ENCODE measurements around the gene PFKFB3. TPM values are rescaled to one million over a fixed set of nuclear protein-coding genes. Genes with fewer than 3 reads are reported as not detected.

The PFKFB3 gene
- total RNA-seq, 1 experiment from 2014 or later, result 36.8 TPM

GRCh38 chr10:6233725-6234277 lies 31.1 kb downstream of the PFKFB3 start:
- no peak overlapping the region for H2AK5ac ChIP-seq (ENCODE audit: insufficient read length, low read length)
- no peak overlapping the region for H3K18ac ChIP-seq (ENCODE audit: insufficient read length, low read depth, low read length)
- no peaks in the 10 kb centered on the region for H3K27me3 ChIP-seq (ENCODE audit: insufficient read depth, low read length)
- H3K23me2 ChIP-seq (ENCODE audit: insufficient read length, low read depth, low read length, poor library complexity, severe bottlenecking), result peaks cover 3% of the 10 kb centered on the region
- no peak overlapping the region for H3T11ph ChIP-seq (ENCODE audit: low read length)
- H3K27ac ChIP-seq (ENCODE audit: insufficient read length, low read depth, low read length), result no peak overlapping the region
- no peak overlapping the region for H4K8ac ChIP-seq (replicated peaks; ENCODE audit: insufficient read length, low read depth, low read length)
- TF ChIP-seq CTCF (conservative IDR thresholded peaks at IDR 0.05), result no peak
- H3K9me3 ChIP-seq (ENCODE audit: control insufficient read depth, low read depth, low read length), result no peaks in the 10 kb centered on the region
- Mint-ChIP-seq H3K9me3 (no peaks in the 10 kb centered on the region), H3K4me1 (no peaks in the 10 kb centered on the region; a peak in 1 of 4 replicates), H3K4me3 (no peak overlapping the region), H3K27ac (peak overlapping the region in 2 of 3 experiments; percentile 15 to 87; a peak in 2 of 7 replicates), H3K36me3 (ENCODE audit: insufficient read depth in 1 of 3, low read depth in 3 of 3) (peaks cover 28 to 68% (median 62%) of the 10 kb centered on the region in 3 experiments; a peak in 6 of 7 replicates), H3K27me3 (ENCODE audit: low read depth) (no peaks in the 10 kb centered on the region)
- H3K4ac ChIP-seq (ENCODE audit: low read depth, low read length), result no peak overlapping the region
- H3K4me2 ChIP-seq (ENCODE audit: insufficient read depth, insufficient read length, low read length), result no peak overlapping the region
- no peak overlapping the region for H3K14ac ChIP-seq (ENCODE audit: insufficient read depth, low read length)
- H4K91ac ChIP-seq (ENCODE audit: insufficient read length, low read depth, low read length), result no peak overlapping the region
- no peak for DNase-seq
- no peaks in the 10 kb centered on the region for H3K4me1 ChIP-seq (ENCODE audit: insufficient read depth, low read length)
- H2BK20ac ChIP-seq (ENCODE audit: low read depth, low read length, poor library complexity, severe bottlenecking), result no peak overlapping the region
- peaks cover 2% of the 10 kb centered on the region for H4K20me1 ChIP-seq (ENCODE audit: control insufficient read depth, insufficient read depth, insufficient read length)
- WGBS (ENCODE audit: extremely low coverage, insufficient read length, low lambda C conversion rate), result no CpG with 5 or more reads among the region's 11 CpGs
- H3K9ac ChIP-seq (ENCODE audit: extremely low read depth, insufficient read length, low read length), result no peak overlapping the region
- H3K56ac ChIP-seq (ENCODE audit: insufficient read length, low read depth, low read length), result no peak overlapping the region
- H3K79me1 ChIP-seq (ENCODE audit: insufficient read depth, low read depth, low read length, poor library complexity, severe bottlenecking), result peaks cover 3% of the 10 kb centered on the region
- H2AFZ ChIP-seq (ENCODE audit: low read length), result no peak overlapping the region
- no peak overlapping the region for H4K5ac ChIP-seq (ENCODE audit: insufficient read length, low read depth, low read length)
- no peak overlapping the region for H2BK5ac ChIP-seq (ENCODE audit: insufficient read length, low read length)
- H2BK12ac ChIP-seq (ENCODE audit: insufficient read length, low read depth, low read length), result no peak overlapping the region
- no peaks in the 10 kb centered on the region for H3K79me2 ChIP-seq (ENCODE audit: insufficient read depth, low read length)
- H2BK120ac ChIP-seq (ENCODE audit: low read depth, low read length, poor library complexity, severe bottlenecking), result no peak overlapping the region
- H2BK15ac ChIP-seq (ENCODE audit: low read depth, low read length), result no peak overlapping the region
- H3K23ac ChIP-seq (ENCODE audit: insufficient read length, low read depth, low read length), result no peak overlapping the region

Measured in H9 (cell line).